ENCODE data around the gene SSR4.

DNA sequence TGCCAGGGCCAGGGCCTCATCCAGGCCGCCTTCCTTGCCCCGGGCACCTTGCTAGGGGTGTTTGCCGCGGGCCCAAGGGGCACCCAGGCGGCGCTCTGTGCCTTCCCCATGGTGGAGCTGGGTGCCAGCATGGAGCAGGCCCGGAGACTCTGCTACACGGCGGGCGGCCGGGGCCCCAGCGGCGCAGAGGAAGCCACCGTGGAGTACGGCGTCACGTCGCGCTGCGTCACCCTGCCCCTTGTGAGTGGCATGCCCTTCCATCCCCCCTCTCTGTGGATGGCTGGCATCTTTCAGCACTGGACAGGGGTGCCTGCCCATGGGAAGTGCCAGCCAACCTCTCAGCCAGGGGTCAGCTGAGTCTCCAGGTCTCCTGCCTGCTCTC is 26.8 kb upstream of the SSR4 start:
- TF ChIP-seq, protein P1, sequence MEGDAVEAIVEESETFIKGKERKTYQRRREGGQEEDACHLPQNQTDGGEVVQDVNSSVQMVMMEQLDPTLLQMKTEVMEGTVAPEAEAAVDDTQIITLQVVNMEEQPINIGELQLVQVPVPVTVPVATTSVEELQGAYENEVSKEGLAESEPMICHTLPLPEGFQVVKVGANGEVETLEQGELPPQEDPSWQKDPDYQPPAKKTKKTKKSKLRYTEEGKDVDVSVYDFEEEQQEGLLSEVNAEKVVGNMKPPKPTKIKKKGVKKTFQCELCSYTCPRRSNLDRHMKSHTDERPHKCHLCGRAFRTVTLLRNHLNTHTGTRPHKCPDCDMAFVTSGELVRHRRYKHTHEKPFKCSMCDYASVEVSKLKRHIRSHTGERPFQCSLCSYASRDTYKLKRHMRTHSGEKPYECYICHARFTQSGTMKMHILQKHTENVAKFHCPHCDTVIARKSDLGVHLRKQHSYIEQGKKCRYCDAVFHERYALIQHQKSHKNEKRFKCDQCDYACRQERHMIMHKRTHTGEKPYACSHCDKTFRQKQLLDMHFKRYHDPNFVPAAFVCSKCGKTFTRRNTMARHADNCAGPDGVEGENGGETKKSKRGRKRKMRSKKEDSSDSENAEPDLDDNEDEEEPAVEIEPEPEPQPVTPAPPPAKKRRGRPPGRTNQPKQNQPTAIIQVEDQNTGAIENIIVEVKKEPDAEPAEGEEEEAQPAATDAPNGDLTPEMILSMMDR (IDR thresholded peaks at IDR 0.05; ENCODE audit: low read length): no peak
- no peak for TF ChIP-seq EZH2 (IDR thresholded peaks at IDR 0.05; ENCODE audit: borderline replicate concordance, low read length)
